Stimulated activated CD4-positive, alpha-beta T cell treated with anti-CD3 and anti-CD28 coated beads, TNF-alpha, amount 100 ng/mL, for 48 hours (primary cell): ENCODE data around the gene RAB3IP.
"Not testable (repeated sequence)": the region's sequence is repeated elsewhere in the genome, so short reads cannot be mapped to it uniquely, and the experiment has no call there.

Source experiments
- DNase-seq, 3 donors: peaks; one replicate each; pipeline ENCODE4 v3.0.0-alpha.2; 2020; ENCODE audit warnings: low read depth in 3 of 3

Gene RAB3IP

GRCh38 chr12:69755302-69755701, 16.6 kb downstream of the RAB3IP start:
- DNase-seq: no peak

- no peak for DNase-seq
These were observed 17.6 kb downstream of the RAB3IP start for GRCh38 chr12:69756088-69756755.

- DNase-seq: no peak
These were observed 19.4 kb downstream of the RAB3IP start for GRCh38 chr12:69758105-69758504.

GRCh38 chr12:69759581-69759980, 20.9 kb downstream of the RAB3IP start:
- not testable (repeated sequence) for DNase-seq

GRCh38 chr12:69765515-69765914, 26.9 kb downstream of the RAB3IP start:
- no peak for DNase-seq

GRCh38 chr12:69766260-69766659, 27.6 kb downstream of the RAB3IP start:
- no peak for DNase-seq

- DNase-seq: no peak
These were observed 41.3 kb downstream of the RAB3IP start for GRCh38 chr12:69779928-69780327.

- no peak for DNase-seq
These were observed 44.7 kb downstream of the RAB3IP start for GRCh38 chr12:69783365-69783764.

- no peak for DNase-seq
These were observed 50.7 kb downstream of the RAB3IP start for GRCh38 chr12:69789351-69789750.

GRCh38 chr12:69792533-69792932, 53.9 kb downstream of the RAB3IP start:
- no peak for DNase-seq

GRCh38 chr12:69807101-69807897, 68.6 kb downstream of the RAB3IP start:
- not testable (repeated sequence) for DNase-seq

- DNase-seq: no peak
These were observed 72.3 kb downstream of the RAB3IP start for GRCh38 chr12:69810870-69811498.

- no peak for DNase-seq
These were observed 77.4 kb downstream of the RAB3IP start for GRCh38 chr12:69816082-69816481.

- no peak for DNase-seq
These were observed 82.4 kb downstream of the RAB3IP start for GRCh38 chr12:69821032-69821455.

GRCh38 chr12:69821456-69822159, 82.9 kb downstream of the RAB3IP start:
- no peak for DNase-seq

GRCh38 chr12:69822201-69822860, 83.7 kb downstream of the RAB3IP start:
- no peak for DNase-seq

GRCh38 chr12:69824028-69824427, 85.4 kb downstream of the RAB3IP start:
- no peak for DNase-seq

- DNase-seq: no peak
These were observed 86.4 kb downstream of the RAB3IP start, which contains the start of gene MYRFL for GRCh38 chr12:69824966-69825560. Gene MYRFL (plus strand): TSS chr12:69825227. CDS start chr12:69825518, 291 bp downstream.

GRCh38 chr12:69828897-69829296, 90.2 kb downstream of the RAB3IP start:
- DNase-seq: no peak

GRCh38 chr12:69833696-69834095, 95.0 kb downstream of the RAB3IP start:
- no peak for DNase-seq

GRCh38 chr12:69834147-69834546, 95.5 kb downstream of the RAB3IP start:
- no peak for DNase-seq
